ENCODE data around the gene APOL1.
"Not testable (repeated sequence)": the region's sequence is repeated elsewhere in the genome, so short reads cannot be mapped to it uniquely, and the experiment has no call there.

The APOL1 gene

DNA sequence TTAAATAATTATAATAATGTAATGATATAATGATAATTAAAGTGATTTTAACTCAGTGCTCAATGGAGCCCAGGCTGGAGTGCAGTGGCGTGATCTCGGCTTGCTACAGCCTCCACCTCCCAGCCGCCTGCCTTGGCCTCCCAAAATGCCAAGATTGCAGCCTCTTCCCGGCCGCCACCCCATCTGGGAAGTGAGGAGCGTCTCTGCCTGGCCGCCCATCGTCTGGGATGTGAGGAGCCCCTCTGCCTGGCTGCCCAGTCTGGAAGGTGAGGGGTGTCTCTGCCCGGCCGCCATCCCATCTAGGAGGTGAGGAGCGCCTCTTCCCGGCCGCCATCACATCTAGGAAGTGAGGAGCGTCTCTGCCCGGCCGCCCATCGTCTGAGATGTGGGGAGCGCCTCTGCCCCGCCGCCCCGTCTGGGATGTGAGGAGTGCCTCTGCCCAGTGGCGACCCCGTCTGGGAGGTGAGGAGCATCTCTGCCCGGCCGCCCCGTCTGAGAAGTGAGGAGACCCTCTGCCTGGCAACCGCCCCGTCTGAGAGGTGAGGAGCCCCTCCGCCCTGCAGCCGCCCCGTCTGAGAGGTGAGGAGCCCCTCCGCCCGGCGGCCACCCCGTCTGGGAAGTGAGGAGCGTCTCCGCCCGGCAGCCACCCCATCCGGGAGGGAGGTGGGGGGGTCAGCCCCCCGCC is 37.6 kb downstream of the APOL1 start:
- H3K27ac ChIP-seq (ENCODE audit: low read depth, low read length); H3K9ac ChIP-seq (ENCODE audit: low read depth in 1 of 2, low read length in 2 of 2); H3K27me3 ChIP-seq (ENCODE audit: control insufficient read depth in 1 of 2, insufficient read depth in 2 of 2, low read length in 2 of 2); H3K9me3 ChIP-seq (ENCODE audit: control insufficient read depth in 1 of 2, low read length in 2 of 2); H3K4me3 ChIP-seq (ENCODE audit: low read depth in 1 of 2, low read length in 2 of 2); H3K4me1 ChIP-seq (ENCODE audit: control insufficient read depth in 1 of 2, insufficient read depth in 2 of 2, low read length in 2 of 2): not testable (repeated sequence)
- peaks cover 78 to 82% of the 10 kb centered on the region in 2 donors for H3K36me3 ChIP-seq (ENCODE audit: control insufficient read depth in 1 of 2, insufficient read depth in 2 of 2, low read length in 2 of 2)

DNA sequence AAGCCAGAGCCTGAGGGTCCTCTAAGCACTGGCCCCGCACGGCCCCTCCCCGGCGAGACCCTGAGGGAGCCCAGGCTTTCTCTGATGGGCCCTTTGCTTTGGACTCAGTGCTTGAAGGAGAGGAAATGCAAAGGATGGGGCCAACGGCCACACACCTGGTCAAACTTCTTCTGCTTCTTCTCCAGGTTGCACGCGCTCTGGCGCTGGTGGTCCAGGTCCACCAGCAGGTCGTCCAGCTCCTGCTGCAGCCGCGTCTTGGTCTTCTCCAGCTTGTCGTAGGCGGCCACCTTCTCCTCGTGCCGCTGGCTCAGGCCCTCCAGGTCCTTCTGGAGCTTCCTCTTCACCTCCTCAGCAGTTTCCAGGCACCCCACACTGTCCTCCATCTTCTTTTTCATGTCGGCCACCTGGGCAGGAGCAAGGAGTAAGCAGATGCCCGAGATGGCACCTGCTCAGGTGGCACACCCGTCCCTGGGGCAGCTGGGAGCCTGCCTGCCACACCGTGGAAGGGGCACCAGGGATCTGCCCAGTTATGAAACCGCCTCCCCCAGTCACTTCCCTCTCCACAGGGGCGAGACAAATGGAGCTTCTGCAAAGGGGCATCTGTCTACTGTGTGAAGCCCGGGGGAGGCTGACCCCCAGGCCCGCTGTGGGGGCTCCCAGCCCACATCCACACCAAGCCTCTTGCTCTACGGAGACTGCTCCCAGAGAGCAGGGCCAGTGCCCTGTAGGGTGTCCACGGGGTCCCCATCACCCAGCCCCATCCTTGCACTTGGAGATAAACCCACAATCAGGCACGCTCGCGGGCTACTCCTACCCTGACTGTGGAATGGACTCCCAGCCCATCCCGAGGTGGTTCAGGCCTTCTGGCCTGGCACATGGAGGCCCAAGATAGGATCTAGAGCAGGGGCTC is 39.2 kb downstream of the APOL1 start:
- H3K9ac ChIP-seq (ENCODE audit: low read depth in 1 of 2, low read length in 2 of 2), result no peak overlapping the region
- H3K9me3 ChIP-seq (ENCODE audit: control insufficient read depth in 1 of 2, low read length in 2 of 2), result no peaks in the 10 kb centered on the region
- H3K27me3 ChIP-seq (ENCODE audit: control insufficient read depth in 1 of 2, insufficient read depth in 2 of 2, low read length in 2 of 2), result no peaks in the 10 kb centered on the region
- H3K27ac ChIP-seq (ENCODE audit: low read depth, low read length), result no peak overlapping the region
- H3K4me1 ChIP-seq (ENCODE audit: control insufficient read depth in 1 of 2, insufficient read depth in 2 of 2, low read length in 2 of 2), result no peaks in the 10 kb centered on the region
- no peak overlapping the region for H3K4me3 ChIP-seq (ENCODE audit: low read depth in 1 of 2, low read length in 2 of 2)
- H3K36me3 ChIP-seq (ENCODE audit: control insufficient read depth in 1 of 2, insufficient read depth in 2 of 2, low read length in 2 of 2), result peaks cover 76 to 82% of the 10 kb centered on the region in 2 donors

DNA sequence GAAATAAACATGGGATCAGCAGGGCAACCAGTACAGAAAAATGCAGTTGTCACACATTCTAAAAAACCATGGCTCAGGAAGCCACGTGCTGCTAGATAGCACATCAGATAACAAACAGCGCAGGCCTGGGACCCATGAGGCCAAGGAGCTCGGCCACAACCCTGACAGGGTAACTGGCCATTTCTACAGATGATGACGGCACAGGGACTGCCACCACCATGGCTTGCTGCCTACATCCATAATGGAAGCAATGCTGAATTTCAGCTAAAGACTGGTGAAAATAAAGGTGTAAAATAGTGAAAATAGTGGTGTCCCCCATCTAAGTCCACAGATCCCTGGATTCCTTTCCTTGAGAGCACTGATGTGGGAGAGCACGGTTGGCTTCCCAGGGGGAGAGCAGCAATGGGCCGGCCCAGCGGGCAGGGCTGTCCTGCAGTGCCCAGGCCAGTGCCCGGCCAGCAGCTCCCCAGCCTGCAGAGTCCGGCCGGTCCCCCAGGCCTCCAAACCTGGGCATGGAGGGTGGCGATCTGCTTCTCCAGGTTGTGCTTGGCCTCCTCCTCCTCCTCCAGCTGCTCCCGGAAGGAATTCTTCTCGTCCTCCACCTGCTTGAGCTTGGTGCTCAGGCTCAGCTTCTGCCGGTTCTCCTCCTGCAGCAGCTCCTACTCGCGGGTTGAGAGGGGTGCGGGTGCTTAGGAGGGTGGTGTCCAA is 40.0 kb downstream of the APOL1 start:
- no peak overlapping the region for H3K9ac ChIP-seq (ENCODE audit: low read depth in 1 of 2, low read length in 2 of 2)
- no peaks in the 10 kb centered on the region for H3K4me1 ChIP-seq (ENCODE audit: control insufficient read depth in 1 of 2, insufficient read depth in 2 of 2, low read length in 2 of 2)
- peaks cover 81 to 85% of the 10 kb centered on the region in 2 donors for H3K36me3 ChIP-seq (ENCODE audit: control insufficient read depth in 1 of 2, insufficient read depth in 2 of 2, low read length in 2 of 2)
- no peak overlapping the region for H3K27ac ChIP-seq (ENCODE audit: low read depth, low read length)
- no peaks in the 10 kb centered on the region for H3K27me3 ChIP-seq (ENCODE audit: control insufficient read depth in 1 of 2, insufficient read depth in 2 of 2, low read length in 2 of 2)
- H3K4me3 ChIP-seq (ENCODE audit: low read depth in 1 of 2, low read length in 2 of 2), result no peak overlapping the region
- H3K9me3 ChIP-seq (ENCODE audit: control insufficient read depth in 1 of 2, low read length in 2 of 2), result no peaks in the 10 kb centered on the region

DNA sequence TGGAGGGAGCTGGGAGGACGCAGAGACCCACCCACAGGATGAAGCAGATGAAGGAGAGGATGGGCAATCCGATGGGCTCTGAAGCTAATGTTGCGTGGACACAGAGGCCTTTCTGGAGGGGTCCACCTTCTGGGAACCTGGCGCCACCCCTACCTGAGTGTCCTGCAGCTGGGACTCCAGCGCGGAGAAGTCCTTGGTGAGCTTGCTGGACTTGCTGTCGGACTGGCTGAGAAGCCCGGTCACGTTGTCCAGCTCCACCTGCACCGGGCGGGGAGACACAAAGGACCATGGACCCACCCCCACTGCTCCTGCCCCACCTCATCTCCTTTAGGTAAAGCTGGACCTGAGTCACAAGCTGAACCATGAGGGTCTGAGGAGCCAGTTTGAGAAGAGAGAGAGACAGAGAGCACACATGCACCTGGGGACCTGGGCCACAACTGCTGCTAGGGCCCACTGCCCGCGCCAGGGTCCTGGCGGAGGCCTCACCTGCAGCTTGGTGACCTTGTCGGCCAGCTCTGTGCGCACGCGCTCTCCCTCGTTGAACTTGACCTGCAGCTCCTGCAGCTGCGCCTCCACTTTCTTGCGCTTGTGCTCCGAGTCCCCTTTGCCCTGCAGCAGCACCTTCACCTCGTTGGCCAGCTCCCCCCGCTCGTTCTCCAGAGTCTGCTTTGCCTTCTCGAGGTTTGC is 40.8 kb downstream of the APOL1 start:
- H3K9ac ChIP-seq (ENCODE audit: low read depth in 1 of 2, low read length in 2 of 2), result no peak overlapping the region
- H3K27me3 ChIP-seq (ENCODE audit: control insufficient read depth in 1 of 2, insufficient read depth in 2 of 2, low read length in 2 of 2), result no peaks in the 10 kb centered on the region
- no peaks in the 10 kb centered on the region for H3K4me1 ChIP-seq (ENCODE audit: control insufficient read depth in 1 of 2, insufficient read depth in 2 of 2, low read length in 2 of 2)
- peaks cover 81 to 85% of the 10 kb centered on the region in 2 donors for H3K36me3 ChIP-seq (ENCODE audit: control insufficient read depth in 1 of 2, insufficient read depth in 2 of 2, low read length in 2 of 2)
- no peaks in the 10 kb centered on the region for H3K9me3 ChIP-seq (ENCODE audit: control insufficient read depth in 1 of 2, low read length in 2 of 2)
- H3K27ac ChIP-seq (ENCODE audit: low read depth, low read length), result no peak overlapping the region
- no peak overlapping the region for H3K4me3 ChIP-seq (ENCODE audit: low read depth in 1 of 2, low read length in 2 of 2)

DNA sequence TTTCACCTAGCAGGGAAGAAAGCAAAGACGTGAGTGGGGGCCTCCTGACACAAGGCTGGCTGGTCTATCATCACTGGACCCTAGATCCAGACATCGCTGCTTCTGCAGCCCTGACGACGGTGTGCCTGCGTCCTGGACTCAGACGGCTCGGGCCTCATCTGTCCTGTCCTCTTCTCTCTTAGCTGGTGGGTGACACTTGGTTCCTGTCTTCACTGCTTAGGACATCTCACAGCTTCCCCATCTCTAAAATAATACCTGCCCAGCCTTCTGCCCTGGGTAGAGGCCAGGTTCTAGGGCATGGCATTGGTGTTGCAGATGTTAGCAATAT is 41.3 kb downstream of the APOL1 start:
- Histone ChIP-seq H3K27me3 (ENCODE audit: control insufficient read depth in 1 of 2, insufficient read depth in 2 of 2, low read length in 2 of 2) (no peaks in the 10 kb centered on the region), H3K9me3 (ENCODE audit: control insufficient read depth in 1 of 2, low read length in 2 of 2) (no peaks in the 10 kb centered on the region), H3K4me3 (ENCODE audit: low read depth in 1 of 2, low read length in 2 of 2) (no peak overlapping the region), H3K27ac (ENCODE audit: low read depth, low read length) (no peak overlapping the region), H3K9ac (ENCODE audit: low read depth in 1 of 2, low read length in 2 of 2) (no peak overlapping the region), H3K4me1 (ENCODE audit: control insufficient read depth in 1 of 2, insufficient read depth in 2 of 2, low read length in 2 of 2) (no peaks in the 10 kb centered on the region), H3K36me3 (ENCODE audit: control insufficient read depth in 1 of 2, insufficient read depth in 2 of 2, low read length in 2 of 2) (peaks cover 81 to 85% of the 10 kb centered on the region in 2 donors)

DNA sequence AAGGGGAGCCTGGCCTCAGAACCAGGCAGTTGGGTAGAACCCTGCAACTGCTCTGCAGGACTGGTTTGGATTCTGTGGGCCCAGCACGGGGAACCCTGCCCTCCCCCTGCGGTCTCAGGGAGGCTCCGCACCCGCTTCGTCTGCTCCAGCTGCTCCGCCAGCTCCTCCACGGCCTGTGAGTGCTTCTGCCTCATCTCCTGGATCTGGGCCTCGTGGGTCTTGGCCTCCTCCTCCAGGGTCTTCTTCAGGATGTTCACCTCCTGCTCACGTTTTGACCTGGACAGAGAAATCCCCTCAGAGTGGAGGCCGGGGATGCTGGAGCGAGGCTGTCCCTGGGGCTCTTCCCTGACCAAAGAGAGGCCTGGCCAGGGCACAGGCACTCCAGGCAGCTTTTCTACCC is 41.9 kb downstream of the APOL1 start:
- Histone ChIP-seq H3K4me3 (ENCODE audit: low read depth in 1 of 2, low read length in 2 of 2) (no peak overlapping the region), H3K9me3 (ENCODE audit: control insufficient read depth in 1 of 2, low read length in 2 of 2) (no peaks in the 10 kb centered on the region), H3K4me1 (ENCODE audit: control insufficient read depth in 1 of 2, insufficient read depth in 2 of 2, low read length in 2 of 2) (no peaks in the 10 kb centered on the region), H3K36me3 (ENCODE audit: control insufficient read depth in 1 of 2, insufficient read depth in 2 of 2, low read length in 2 of 2) (peaks cover 81 to 85% of the 10 kb centered on the region in 2 donors), H3K9ac (ENCODE audit: low read depth in 1 of 2, low read length in 2 of 2) (no peak overlapping the region), H3K27me3 (ENCODE audit: control insufficient read depth in 1 of 2, insufficient read depth in 2 of 2, low read length in 2 of 2) (no peaks in the 10 kb centered on the region), H3K27ac (ENCODE audit: low read depth, low read length) (no peak overlapping the region)

DNA sequence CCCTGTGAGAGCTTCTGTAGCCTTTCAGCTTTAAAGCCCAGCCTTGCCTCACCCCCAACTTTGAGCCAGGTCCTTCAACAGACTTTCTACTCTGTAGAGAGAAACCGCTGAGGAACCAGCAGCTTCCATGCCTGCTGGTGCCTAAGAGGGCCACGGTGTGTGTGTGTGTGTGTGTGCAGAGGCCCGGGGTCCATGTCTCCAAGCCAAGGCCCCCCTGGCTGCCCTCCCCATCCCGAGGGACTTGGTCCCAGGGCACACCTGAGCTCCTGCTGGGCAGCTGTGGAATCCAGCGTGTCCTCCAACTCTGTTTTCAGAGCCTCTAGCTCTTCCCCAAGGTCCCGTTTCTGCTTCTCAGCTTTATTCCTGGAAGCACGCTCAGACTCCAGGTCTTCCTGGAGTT is 42.3 kb downstream of the APOL1 start:
- Histone ChIP-seq H3K9ac (ENCODE audit: low read depth in 1 of 2, low read length in 2 of 2) (no peak overlapping the region), H3K36me3 (ENCODE audit: control insufficient read depth in 1 of 2, insufficient read depth in 2 of 2, low read length in 2 of 2) (peaks cover 83 to 86% of the 10 kb centered on the region in 2 donors), H3K9me3 (ENCODE audit: control insufficient read depth in 1 of 2, low read length in 2 of 2) (no peaks in the 10 kb centered on the region), H3K27ac (ENCODE audit: low read depth, low read length) (no peak overlapping the region), H3K4me3 (ENCODE audit: low read depth in 1 of 2, low read length in 2 of 2) (no peak overlapping the region), H3K27me3 (ENCODE audit: control insufficient read depth in 1 of 2, insufficient read depth in 2 of 2, low read length in 2 of 2) (no peaks in the 10 kb centered on the region), H3K4me1 (ENCODE audit: control insufficient read depth in 1 of 2, insufficient read depth in 2 of 2, low read length in 2 of 2) (no peaks in the 10 kb centered on the region)

DNA sequence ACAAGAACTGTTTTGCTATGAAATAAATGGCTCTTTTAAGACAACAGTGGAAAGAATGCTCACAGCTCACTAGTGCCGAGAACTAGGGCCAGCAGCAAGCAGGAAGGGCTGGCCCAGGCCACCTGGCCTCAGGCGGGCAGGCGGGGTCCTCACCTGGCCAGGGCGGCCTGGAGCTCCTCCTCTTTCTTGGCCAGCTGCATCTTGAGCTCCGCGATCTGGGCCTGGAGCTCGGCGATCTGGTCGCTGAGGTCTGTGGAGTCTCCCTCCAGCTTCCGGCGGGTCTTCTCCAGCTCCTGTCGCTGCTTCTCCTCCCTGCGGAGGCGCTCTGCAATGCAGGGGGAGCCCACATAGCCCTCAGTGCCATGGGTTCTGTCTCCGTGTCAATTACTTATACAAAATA is 43.8 kb downstream of the APOL1 start:
- Histone ChIP-seq H3K27me3 (ENCODE audit: control insufficient read depth in 1 of 2, insufficient read depth in 2 of 2, low read length in 2 of 2) (no peaks in the 10 kb centered on the region), H3K4me3 (ENCODE audit: low read depth in 1 of 2, low read length in 2 of 2) (no peak overlapping the region), H3K9me3 (ENCODE audit: control insufficient read depth in 1 of 2, low read length in 2 of 2) (no peaks in the 10 kb centered on the region), H3K9ac (ENCODE audit: low read depth in 1 of 2, low read length in 2 of 2) (no peak overlapping the region), H3K27ac (ENCODE audit: low read depth, low read length) (no peak overlapping the region), H3K36me3 (ENCODE audit: control insufficient read depth in 1 of 2, insufficient read depth in 2 of 2, low read length in 2 of 2) (peaks cover 96 to 100% of the 10 kb centered on the region in 2 donors), H3K4me1 (ENCODE audit: control insufficient read depth in 1 of 2, insufficient read depth in 2 of 2, low read length in 2 of 2) (no peaks in the 10 kb centered on the region)

DNA sequence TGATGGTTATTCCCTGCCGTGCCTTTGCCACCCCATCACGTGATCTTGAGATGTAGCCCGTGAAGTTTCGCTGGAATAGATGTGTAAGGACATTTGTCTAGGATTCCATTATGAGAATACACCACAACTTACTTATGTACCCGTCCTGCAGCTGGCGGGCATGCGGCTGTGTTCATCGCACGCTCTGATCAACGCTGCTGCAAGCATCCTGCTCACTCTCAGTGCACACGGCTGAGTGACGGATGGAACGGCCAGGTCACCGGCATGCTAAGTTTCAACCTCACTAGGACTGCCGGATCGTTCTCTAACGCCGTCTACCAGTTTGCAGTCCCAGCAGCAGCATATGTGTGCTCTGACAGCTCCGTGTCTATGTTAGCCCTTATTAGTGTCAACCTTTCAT is 44.6 kb downstream of the APOL1 start:
- H3K9ac ChIP-seq (ENCODE audit: low read depth in 1 of 2, low read length in 2 of 2), result no peak overlapping the region
- no peak overlapping the region for H3K4me3 ChIP-seq (ENCODE audit: low read depth in 1 of 2, low read length in 2 of 2)
- H3K4me1 ChIP-seq (ENCODE audit: control insufficient read depth in 1 of 2, insufficient read depth in 2 of 2, low read length in 2 of 2), result no peaks in the 10 kb centered on the region
- H3K27ac ChIP-seq (ENCODE audit: low read depth, low read length), result no peak overlapping the region
- no peaks in the 10 kb centered on the region for H3K27me3 ChIP-seq (ENCODE audit: control insufficient read depth in 1 of 2, insufficient read depth in 2 of 2, low read length in 2 of 2)
- H3K9me3 ChIP-seq (ENCODE audit: control insufficient read depth in 1 of 2, low read length in 2 of 2), result no peaks in the 10 kb centered on the region
- peaks cover 96 to 99% of the 10 kb centered on the region in 2 donors for H3K36me3 ChIP-seq (ENCODE audit: control insufficient read depth in 1 of 2, insufficient read depth in 2 of 2, low read length in 2 of 2)
